Superior temporal gyrus (tissue), 1 donor: ENCODE results near the gene SLC30A1.
A peak's percentile ranks its signal among the peaks of the same experiment; 100 is the strongest.

Experiments used
- DNase-seq: peaks from one replicate; pipeline ENCODE4 v3.0.0-alpha.2; 2016; ENCODE audit errors: extremely low spot score

Gene SLC30A1

DNA sequence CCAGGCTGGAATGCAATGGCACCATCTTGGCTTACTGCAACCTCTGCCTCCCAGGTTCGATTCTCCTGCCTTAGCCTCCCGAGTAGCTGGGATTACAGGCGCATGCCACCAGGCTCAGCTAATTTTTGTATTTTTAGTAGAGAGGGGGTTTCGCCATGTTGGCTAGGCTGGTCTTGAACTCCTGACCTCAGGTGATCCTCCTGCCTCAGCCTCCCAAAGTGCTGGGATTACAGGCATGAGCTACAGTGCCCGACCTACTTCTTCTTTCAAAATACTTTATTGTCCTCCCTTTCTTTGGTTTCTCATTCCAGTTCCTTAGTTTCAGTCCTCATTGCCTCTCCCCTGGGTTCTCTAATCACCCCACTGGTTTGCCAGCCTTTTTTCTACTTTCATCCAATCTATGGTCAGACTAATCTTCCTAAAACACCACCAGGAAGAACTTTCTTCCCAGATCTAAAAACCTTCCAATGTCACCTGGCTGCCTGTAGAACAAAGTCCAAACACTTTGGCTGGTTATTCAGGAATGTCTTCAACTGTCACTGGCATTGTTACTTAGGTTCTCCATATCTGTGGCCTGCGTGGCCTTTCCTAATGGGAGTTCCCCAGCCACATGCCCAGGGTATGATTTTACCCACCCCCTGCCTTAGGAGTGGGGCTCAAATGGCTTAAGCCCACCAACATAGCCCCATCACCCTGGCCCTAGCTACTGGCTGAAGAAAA, 29.0 kb upstream of the SLC30A1 start:
- no peak for DNase-seq

GRCh38 chr1:211606914-211607753, 28.2 kb upstream of the SLC30A1 start:
- no peak for DNase-seq

DNA sequence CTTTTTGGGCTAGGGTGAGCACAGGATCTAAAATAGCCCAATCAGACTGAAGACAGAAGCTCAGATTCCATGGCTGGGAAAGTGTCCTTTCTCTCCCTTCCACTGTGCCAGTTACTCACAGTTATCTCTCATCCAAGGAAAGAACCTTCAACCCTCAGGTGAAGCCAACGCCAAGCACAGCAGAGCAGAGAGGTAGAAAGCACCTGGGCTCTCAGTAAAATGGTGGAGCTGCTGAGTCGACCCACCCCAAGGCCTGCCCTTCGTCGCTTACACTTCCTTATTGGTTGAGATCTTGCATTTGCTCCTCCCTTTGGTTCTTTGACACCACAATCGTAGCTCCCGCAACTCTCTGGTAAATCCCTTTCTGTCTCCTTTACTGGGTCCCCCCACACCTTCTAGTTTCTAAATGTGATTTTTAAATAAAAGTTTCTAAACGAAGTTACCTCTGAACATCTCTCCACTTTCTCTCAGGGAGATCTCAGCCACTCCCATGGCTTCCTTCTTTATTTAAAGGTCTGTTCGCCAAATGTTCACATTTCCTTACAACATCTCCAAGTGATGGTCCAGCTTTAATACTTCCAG, 27.5 kb upstream of the SLC30A1 start:
- DNase-seq = no peak

- no peak for DNase-seq
Observed at GRCh38 chr1:211605603-211606331, 26.8 kb upstream of the SLC30A1 start.

- no peak for DNase-seq
Observed at GRCh38 chr1:211605034-211605433, 26.1 kb upstream of the SLC30A1 start.

DNA sequence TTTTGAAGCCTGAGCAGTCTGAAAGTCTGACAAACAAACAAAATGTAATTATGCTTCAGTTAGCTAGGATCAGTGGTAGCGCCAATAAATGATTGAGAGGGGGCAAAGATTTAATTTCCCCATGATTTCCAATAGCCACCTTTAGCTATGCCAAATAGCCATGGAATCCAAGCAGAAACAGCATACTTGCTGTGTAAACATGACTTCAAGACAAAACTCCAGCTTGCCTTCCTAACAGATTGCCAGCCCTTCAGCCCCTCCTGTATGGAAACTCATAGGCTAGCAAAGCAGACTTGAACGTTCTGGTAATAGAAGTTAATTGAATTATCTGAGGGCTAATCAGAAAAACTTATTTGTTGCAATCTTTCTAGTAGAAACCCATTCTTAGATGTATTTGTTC, 25.6 kb upstream of the SLC30A1 start:
- DNase-seq = no peak

DNA sequence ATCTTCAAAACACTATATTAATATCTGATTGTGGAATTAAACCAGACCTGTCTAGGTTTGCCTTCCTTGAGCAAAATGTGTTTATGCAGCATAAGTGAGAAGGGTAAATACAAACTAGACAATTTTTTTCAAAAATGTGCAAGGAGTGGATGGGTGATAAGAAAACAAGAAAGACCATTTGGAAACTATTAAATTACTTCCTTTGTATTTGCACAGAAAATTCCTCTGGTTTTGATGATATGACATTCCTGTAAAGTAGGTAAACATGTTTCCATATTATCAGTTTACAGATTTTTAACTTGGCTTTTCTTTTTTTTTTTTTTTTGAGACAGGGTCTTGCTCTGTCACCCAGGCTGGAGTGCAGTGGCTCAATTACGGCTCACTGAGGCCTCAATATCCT, 24.8 kb upstream of the SLC30A1 start:
- DNase-seq = no peak

- DNase-seq = no peak
Observed at GRCh38 chr1:211603191-211603701, 24.3 kb upstream of the SLC30A1 start.

- no peak for DNase-seq
Observed at GRCh38 chr1:211601982-211602670, 23.2 kb upstream of the SLC30A1 start.

DNA sequence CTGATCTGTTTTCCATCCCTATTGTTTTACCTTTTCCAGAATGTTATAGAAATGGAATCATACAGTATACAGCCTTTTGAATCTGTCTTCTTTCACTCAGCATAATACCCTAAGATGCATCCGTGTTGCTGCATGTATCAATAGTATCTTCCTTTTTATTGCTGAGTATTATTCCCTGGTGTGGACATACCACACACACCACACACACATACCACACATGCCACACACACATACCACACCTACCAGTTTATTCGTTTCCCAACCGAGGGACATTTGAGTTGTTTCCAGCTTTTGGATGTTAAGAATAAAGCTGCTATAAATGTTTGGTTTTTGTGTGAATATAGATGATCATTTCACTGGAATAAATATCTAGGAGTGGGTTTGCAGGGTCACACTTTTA, 22.2 kb upstream of the SLC30A1 start:
- no peak for DNase-seq

GRCh38 chr1:211599250-211599649, 20.3 kb upstream of the SLC30A1 start:
- no peak for DNase-seq

- no peak for DNase-seq
Observed at GRCh38 chr1:211598514-211598913, 19.6 kb upstream of the SLC30A1 start.

- DNase-seq = no peak
Observed at GRCh38 chr1:211596418-211597181, 17.6 kb upstream of the SLC30A1 start.

DNA sequence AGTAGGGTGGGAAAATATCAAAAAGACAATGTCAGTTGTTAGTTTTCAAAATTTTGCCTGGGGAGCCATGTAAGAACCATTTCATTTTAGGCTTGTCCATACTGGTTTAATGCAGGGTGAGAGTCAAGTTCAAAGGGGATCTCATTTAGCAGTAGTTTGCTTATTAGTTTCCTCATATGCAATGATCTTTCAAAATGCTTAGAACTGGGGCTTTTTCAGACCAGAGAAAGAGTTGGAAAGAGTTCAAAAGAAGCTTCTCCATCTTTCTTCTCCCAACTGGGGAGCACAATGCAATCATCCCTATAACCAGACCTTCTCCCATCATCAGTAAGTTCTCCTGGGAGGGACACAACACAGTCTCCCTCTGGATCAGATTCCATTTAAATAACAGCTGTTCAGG, 16.5 kb upstream of the SLC30A1 start:
- no peak for DNase-seq

DNA sequence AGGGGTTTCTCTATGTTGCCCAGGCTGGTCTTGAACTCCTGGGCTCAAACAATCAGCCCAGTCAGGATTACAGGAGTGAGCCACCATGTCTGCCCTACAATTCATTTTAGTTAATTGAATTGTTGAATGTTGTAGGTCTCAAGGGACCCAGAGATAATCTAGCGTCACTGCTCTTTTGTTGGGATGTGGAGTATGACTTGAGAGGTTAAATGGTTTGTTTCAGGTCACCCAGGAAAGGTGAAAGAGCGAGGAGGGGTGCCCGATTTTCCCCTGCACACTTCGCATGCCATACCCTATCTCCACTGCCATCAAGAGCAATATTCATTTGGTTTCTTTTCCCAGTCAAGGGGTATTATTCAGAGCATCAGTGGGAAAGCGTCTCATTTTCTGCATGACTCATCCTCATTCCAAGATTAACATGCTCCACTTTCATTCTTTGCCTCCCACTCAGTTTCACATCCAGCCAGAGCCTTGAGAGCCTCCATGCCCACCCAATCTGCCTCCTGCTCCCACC, 13.1 kb upstream of the SLC30A1 start:
- DNase-seq = peak; percentile 63

DNA sequence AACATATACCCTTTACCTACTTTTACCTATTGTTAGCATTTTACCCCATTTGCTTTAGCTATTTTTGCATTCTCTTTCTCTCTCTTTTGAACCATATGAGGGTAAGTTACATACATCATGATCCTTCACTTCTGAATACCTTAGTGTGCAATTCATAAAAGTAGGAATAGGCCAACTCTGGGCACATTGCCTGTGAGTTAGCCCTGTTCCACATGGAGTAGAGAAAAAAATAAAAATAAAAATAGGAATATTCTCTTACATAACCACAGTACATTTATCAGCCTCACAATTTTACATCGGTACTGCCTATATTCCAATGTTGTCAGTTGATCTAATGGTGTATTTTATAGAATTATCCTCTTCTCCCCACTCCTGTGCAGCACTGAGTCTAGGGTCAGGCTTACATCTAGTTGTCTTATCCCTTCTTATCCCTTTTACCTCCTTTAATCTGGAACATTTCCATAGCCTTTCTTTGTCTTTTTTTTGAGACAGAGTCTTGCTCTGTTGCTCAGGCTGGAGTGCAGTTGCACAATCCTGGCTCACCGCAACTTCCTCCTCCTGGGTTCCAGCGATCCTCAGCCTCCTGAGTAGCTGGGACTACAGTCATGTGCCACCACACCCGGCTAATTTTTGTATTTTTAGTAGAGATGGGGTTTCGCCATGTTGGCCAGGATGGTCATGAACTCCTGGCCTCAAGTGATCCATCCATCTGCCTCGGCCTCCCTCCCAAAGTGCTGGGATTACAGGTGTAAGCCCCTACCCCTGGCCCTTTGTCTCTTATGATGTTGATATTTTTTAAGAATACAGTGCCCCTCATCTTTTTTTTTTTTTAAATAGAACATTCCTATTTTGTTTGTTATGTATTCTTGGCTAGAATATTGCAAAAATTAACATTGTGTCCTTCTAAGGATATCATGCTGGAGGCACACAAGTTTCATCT, 11.1 kb upstream of the SLC30A1 start:
- DNase-seq = peak; percentile 46

- no peak for DNase-seq
Observed at GRCh38 chr1:211588711-211589110, 9.8 kb upstream of the SLC30A1 start.

GRCh38 chr1:211587123-211587522, 8.2 kb upstream of the SLC30A1 start:
- no peak for DNase-seq

- DNase-seq = no peak
Observed at GRCh38 chr1:211586538-211586937, 7.6 kb upstream of the SLC30A1 start.
